GM12878 (cell line): Measurements from ENCODE around the gene AGK. TPM values are rescaled to one million over a fixed set of nuclear protein-coding genes. Genes with fewer than 3 reads are reported as not detected.

ENCODE experiments used
- PAX8 ChIP-seq: fragments of 450-650 bp; IDR thresholded peaks from 2 replicates; pipeline ENCODE4 v1.6.1; 2017; ENCODE audit warnings: mild to moderate bottlenecking, moderate library complexity
- polyA plus RNA-seq, 11 experiments: library from polyadenylated mRNA; depleted of rRNA in 4 of 11; unstranded in 6 of 11; stranded (reverse) in 5 of 11; fragments of >200 nt; fragmentation: Nextera tagmentation in 4 of 11; fragmentation: Illumina TruSeq in 1 of 11; extraction: Ambion mirVana in 4 of 11; extraction: Trizol in 1 of 11; gene quantifications; 1 replicate in 1 of 11; 2 replicates in 10 of 11; pipeline versions ENCODE4 v1.2.1 to v1.2.3, GENCODE V29; 2011 to 2016; ENCODE audit warnings: inconsistent platforms in 2 of 11, missing spikeins in 2 of 11, low read depth in 1 of 11
- total RNA-seq, 4 experiments: library from RNA; depleted of rRNA in 3 of 4; stranded (reverse); fragments of >200 nt in 3 of 4; fragmentation: Illumina TruSeq in 1 of 4; extraction: Trizol in 1 of 4; gene quantifications; 2 replicates each; pipeline versions ENCODE4 v1.2.1 to v1.2.3, GENCODE V29; 2013 to 2021
- TF ChIP-seq, protein P1 (sequence below): IDR thresholded peaks from 2 replicates; pipeline ENCODE4 v1.6.1; 2012; ENCODE audit warnings: improper control_type of control experiment, low read depth, low read length; ENCODE audit not compliant: insufficient replicate concordance
- TF ChIP-seq, protein P2 (sequence below): fragments of 450-650 bp; IDR thresholded peaks from 2 replicates; pipeline ENCODE4 v1.6.1; 2017; ENCODE audit warnings: mild to moderate bottlenecking, moderate library complexity

The AGK gene
- total and polyA plus RNA-seq, 10 of the 15 experiments (the other 5 are each of a cell fraction or from before 2014, with no cell fraction given): 32.5 to 85.6 (median 47.8) TPM

DNA sequence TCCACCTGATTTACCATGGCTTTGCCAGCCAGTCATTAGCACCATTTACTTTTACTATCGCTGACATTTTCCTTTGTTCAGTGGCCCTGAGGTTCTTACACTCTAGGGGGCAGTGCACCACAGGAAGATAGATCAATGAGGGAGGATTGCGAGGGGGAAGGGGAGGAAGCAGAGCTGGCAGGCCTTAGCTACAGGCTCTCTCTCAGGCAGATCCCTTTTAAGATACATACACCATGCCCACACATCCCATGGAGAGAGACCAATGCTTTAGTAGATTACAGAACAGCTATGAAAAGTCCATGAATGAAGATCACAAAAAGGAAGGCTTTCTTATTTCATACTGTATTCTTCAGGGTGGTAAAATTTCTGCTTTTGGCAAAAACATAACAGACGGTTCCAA, 103.3 kb downstream of the AGK start (continued):
- TF ChIP-seq, protein P1, sequence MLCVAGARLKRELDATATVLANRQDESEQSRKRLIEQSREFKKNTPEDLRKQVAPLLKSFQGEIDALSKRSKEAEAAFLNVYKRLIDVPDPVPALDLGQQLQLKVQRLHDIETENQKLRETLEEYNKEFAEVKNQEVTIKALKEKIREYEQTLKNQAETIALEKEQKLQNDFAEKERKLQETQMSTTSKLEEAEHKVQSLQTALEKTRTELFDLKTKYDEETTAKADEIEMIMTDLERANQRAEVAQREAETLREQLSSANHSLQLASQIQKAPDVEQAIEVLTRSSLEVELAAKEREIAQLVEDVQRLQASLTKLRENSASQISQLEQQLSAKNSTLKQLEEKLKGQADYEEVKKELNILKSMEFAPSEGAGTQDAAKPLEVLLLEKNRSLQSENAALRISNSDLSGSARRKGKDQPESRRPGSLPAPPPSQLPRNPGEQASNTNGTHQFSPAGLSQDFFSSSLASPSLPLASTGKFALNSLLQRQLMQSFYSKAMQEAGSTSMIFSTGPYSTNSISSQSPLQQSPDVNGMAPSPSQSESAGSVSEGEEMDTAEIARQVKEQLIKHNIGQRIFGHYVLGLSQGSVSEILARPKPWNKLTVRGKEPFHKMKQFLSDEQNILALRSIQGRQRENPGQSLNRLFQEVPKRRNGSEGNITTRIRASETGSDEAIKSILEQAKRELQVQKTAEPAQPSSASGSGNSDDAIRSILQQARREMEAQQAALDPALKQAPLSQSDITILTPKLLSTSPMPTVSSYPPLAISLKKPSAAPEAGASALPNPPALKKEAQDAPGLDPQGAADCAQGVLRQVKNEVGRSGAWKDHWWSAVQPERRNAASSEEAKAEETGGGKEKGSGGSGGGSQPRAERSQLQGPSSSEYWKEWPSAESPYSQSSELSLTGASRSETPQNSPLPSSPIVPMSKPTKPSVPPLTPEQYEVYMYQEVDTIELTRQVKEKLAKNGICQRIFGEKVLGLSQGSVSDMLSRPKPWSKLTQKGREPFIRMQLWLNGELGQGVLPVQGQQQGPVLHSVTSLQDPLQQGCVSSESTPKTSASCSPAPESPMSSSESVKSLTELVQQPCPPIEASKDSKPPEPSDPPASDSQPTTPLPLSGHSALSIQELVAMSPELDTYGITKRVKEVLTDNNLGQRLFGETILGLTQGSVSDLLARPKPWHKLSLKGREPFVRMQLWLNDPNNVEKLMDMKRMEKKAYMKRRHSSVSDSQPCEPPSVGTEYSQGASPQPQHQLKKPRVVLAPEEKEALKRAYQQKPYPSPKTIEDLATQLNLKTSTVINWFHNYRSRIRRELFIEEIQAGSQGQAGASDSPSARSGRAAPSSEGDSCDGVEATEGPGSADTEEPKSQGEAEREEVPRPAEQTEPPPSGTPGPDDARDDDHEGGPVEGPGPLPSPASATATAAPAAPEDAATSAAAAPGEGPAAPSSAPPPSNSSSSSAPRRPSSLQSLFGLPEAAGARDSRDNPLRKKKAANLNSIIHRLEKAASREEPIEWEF: no peak
- no peak for TF ChIP-seq PAX8
- TF ChIP-seq, protein P2, sequence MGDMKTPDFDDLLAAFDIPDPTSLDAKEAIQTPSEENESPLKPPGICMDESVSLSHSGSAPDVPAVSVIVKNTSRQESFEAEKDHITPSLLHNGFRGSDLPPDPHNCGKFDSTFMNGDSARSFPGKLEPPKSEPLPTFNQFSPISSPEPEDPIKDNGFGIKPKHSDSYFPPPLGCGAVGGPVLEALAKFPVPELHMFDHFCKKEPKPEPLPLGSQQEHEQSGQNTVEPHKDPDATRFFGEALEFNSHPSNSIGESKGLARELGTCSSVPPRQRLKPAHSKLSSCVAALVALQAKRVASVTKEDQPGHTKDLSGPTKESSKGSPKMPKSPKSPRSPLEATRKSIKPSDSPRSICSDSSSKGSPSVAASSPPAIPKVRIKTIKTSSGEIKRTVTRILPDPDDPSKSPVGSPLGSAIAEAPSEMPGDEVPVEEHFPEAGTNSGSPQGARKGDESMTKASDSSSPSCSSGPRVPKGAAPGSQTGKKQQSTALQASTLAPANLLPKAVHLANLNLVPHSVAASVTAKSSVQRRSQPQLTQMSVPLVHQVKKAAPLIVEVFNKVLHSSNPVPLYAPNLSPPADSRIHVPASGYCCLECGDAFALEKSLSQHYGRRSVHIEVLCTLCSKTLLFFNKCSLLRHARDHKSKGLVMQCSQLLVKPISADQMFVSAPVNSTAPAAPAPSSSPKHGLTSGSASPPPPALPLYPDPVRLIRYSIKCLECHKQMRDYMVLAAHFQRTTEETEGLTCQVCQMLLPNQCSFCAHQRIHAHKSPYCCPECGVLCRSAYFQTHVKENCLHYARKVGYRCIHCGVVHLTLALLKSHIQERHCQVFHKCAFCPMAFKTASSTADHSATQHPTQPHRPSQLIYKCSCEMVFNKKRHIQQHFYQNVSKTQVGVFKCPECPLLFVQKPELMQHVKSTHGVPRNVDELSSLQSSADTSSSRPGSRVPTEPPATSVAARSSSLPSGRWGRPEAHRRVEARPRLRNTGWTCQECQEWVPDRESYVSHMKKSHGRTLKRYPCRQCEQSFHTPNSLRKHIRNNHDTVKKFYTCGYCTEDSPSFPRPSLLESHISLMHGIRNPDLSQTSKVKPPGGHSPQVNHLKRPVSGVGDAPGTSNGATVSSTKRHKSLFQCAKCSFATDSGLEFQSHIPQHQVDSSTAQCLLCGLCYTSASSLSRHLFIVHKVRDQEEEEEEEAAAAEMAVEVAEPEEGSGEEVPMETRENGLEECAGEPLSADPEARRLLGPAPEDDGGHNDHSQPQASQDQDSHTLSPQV: no peak
